NOMO-1 treated with dmso at 0.1 percent for 144 hours (cell line): ENCODE data around the gene SIM2.
A peak's percentile ranks its signal among the peaks of the same experiment; 100 is the strongest.

ENCODE experiments used
- DNase-seq: peaks from one replicate; lab custom pipeline; 2025; ENCODE audit not compliant: unreplicated experiment; lab: John Stamatoyannopoulos, UW

SIM2 gene

GRCh38 chr21:36733857-36734256 is 34.9 kb downstream of the SIM2 start:
- DNase-seq = no peak

GRCh38 chr21:36734367-36735200 is 35.7 kb downstream of the SIM2 start:
- no peak for DNase-seq

- no peak for DNase-seq
Measured at GRCh38 chr21:36735201-36735515, 36.2 kb downstream of the SIM2 start.

GRCh38 chr21:36735724-36736320 is 36.9 kb downstream of the SIM2 start:
- no peak for DNase-seq

GRCh38 chr21:36738489-36739126 is 39.7 kb downstream of the SIM2 start:
- DNase-seq = no peak

- no peak for DNase-seq
Measured at GRCh38 chr21:36741506-36741905, 42.6 kb downstream of the SIM2 start.

GRCh38 chr21:36743008-36743407 is 44.1 kb downstream of the SIM2 start:
- DNase-seq = no peak

- DNase-seq = no peak
Measured at GRCh38 chr21:36743446-36743845, 44.5 kb downstream of the SIM2 start.

GRCh38 chr21:36744190-36744559 is 45.3 kb downstream of the SIM2 start:
- no peak for DNase-seq

GRCh38 chr21:36744560-36745231 is 45.8 kb downstream of the SIM2 start:
- no peak for DNase-seq

- no peak for DNase-seq
Measured at GRCh38 chr21:36745459-36745858, 46.5 kb downstream of the SIM2 start.

- DNase-seq = no peak
Measured at GRCh38 chr21:36747041-36747814, 48.3 kb downstream of the SIM2 start.

GRCh38 chr21:36747815-36748383 is 49.0 kb downstream of the SIM2 start:
- DNase-seq = peak; percentile 9

GRCh38 chr21:36749935-36750575 is 51.1 kb downstream of the SIM2 start:
- DNase-seq = no peak

- DNase-seq = no peak
Measured at GRCh38 chr21:36750576-36750959, 51.7 kb downstream of the SIM2 start.

GRCh38 chr21:36751383-36751782 is 52.5 kb downstream of the SIM2 start:
- DNase-seq = no peak

GRCh38 chr21:36753556-36753955 is 54.6 kb downstream of the SIM2 start:
- no peak for DNase-seq

GRCh38 chr21:36754241-36754898 is 55.5 kb downstream of the SIM2 start:
- DNase-seq = no peak

GRCh38 chr21:36756527-36756926 is 57.6 kb downstream of the SIM2 start:
- DNase-seq = no peak

GRCh38 chr21:36757196-36757595 is 58.3 kb downstream of the SIM2 start:
- no peak for DNase-seq
